ENCODE results near the gene LGR4. TPM values are rescaled to one million over a fixed set of nuclear protein-coding genes. Genes with fewer than 3 reads are reported as not detected.

Gene LGR4
- total and polyA plus RNA-seq, 2 of the 13 experiments (the other 11 are each of a cell fraction or from before 2014, with no cell fraction given) = 42.1 to 68.7 TPM

DNA sequence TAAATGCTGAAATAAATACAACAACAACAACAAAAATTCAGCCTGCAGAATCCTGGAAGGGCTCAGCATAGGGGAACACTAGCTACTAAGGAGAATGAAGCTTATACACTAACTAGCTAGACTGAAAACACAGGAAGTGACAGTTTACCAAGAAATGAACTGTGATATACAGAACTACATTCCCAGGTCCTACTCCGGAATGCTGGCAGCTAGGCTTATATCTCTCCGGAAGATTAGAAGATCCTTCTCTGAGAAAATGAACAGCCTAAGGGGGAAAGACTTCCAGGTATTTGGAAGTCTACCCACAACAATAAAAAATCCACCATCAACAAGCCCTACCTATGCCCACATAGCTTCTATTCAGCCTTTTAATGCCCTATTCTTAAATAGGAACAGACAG, 140.6 kb downstream of the LGR4 start (continued):
- TF ChIP-seq GABPA (IDR thresholded peaks at IDR 0.05; ENCODE audit: low read depth, low read length) (no peak), GABPA (CRISPR knock-in tag; IDR thresholded peaks at IDR 0.05; ENCODE audit: low read depth) (peak; percentile 19; the same call in 1 of the 2 replicates)

DNA sequence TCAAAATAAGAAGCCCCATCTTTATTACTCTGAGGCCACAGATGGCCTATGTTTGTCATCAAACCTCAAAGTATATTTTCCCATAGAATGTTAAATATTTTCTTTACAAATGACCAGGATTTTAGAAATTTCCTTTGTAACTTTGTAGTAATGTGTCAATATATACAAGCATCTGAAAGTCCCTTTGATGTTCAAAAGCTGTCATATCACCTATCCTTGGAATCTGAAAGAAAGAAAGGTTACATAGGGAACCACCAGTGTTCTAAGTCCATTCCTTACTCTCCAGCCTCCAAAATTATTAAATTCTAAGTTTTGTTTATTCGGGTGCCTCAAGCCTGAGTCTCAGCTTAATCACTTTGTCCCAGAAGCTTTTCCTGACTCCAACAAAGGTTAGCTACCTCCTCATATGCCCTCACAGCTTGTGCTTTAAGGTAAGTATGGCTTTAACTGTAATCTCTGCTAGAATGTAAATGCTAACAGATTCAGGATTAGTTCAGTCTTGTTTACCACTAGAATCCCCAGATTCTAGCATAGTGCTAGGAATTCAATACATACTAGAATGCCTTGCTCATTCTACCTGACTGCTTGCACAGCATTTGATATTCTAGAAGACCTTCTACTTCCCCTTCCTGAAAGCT, 141.8 kb downstream of the LGR4 start:
- peak overlapping the region in 1 of 3 experiments; percentile 1; a peak in 2 of 6 replicates for H3K4me3 ChIP-seq (replicated peaks in 1 of 3; ENCODE audit: insufficient read depth in 1 of 3, low read depth in 2 of 3, low read length in 3 of 3)
- peak overlapping the region; percentile 9; the same call in 1 of the 2 replicates for H3K9ac ChIP-seq (ENCODE audit: insufficient read depth, low read depth, low read length)
- no peaks in the 10 kb centered on the region for H4K20me1 ChIP-seq (ENCODE audit: insufficient read depth, low read length)
- in situ Hi-C loops (cut with HindIII; ENCODE audit: extremely low pct_ligation_motif_present, low pct_unique_long_range_greater_than_20kb) = no loop called here
- H3K4me2 ChIP-seq (ENCODE audit: low read depth, low read length) = peak overlapping the region; percentile 50
- H2AFZ ChIP-seq (ENCODE audit: low read length) = no peak overlapping the region
- POLR2A ChIA-PET = interaction anchor here (0.9 to 1.8 kb wide), 5 partner anchors 9 to 142 kb away, joined by 3 to 10 read pairs (median 3); partner anchors contain the start of genes CCDC34 and LGR4
- H3K36me3 ChIP-seq (replicated peaks in 1 of 2; ENCODE audit: control insufficient read depth in 1 of 2, insufficient read depth in 2 of 2, low read length in 2 of 2) = no peaks in the 10 kb centered on the region
- CTCF ChIA-PET (ENCODE audit: low intra/inter-chr PET ratio, low total read pairs) = no interaction called here
- no peaks in the 10 kb centered on the region for H3K27me3 ChIP-seq (ENCODE audit: control insufficient read depth in 1 of 2, insufficient read depth in 2 of 2, low read length in 2 of 2)
- FAIRE-seq (no peak), ATAC-seq (peak; percentile 85), DNase-seq (ENCODE audit: low spot score) (peak; percentile 84)
- H3K27ac ChIP-seq (ENCODE audit: extremely low read length, insufficient read depth, low read length) = peak overlapping the region; percentile 78
- intact Hi-C loops (cut with micrococcal nuclease; ENCODE audit: unreplicated experiment) = loop anchor here (2.0 kb wide), 1 partner anchor 56 kb away; no protein-coding TSS in a partner anchor
- H3K9me3 ChIP-seq (ENCODE audit: low read length) = no peaks in the 10 kb centered on the region
- peaks cover 81% of the 10 kb centered on the region for H3K4me1 ChIP-seq (ENCODE audit: insufficient read depth, low read length)
- WGBS (ENCODE audit: low lambda C conversion rate) = 6% methylated on average over 1 of the region's 1 CpG
- no TSS peak for BruUV-seq (replicated peaks)
- H3K79me2 ChIP-seq (ENCODE audit: insufficient read depth, low read length) = no peaks in the 10 kb centered on the region
- TF ChIP-seq HDAC2 (CRISPR knock-in tag; IDR thresholded peaks at IDR 0.05) (peak; percentile 55), ZNF83 (CRISPR knock-in tag; IDR thresholded peaks at IDR 0.05; ENCODE audit: borderline replicate concordance) (no peak), GATAD1 (CRISPR knock-in tag; IDR thresholded peaks at IDR 0.05) (no peak), DPF2 (CRISPR knock-in tag; IDR thresholded peaks at IDR 0.05; ENCODE audit: borderline replicate concordance, low read depth) (peak; percentile 36; the same call in 1 of the 2 replicates), SKI (IDR thresholded peaks at IDR 0.05; ENCODE audit: partially characterized antibody) (no peak), SUZ12 (IDR thresholded peaks at IDR 0.05; ENCODE audit: low read depth, low read length) (no peak), CHCHD3 (CRISPR knock-in tag; IDR thresholded peaks at IDR 0.05) (no peak), ZNF841 (CRISPR knock-in tag; IDR thresholded peaks at IDR 0.05; ENCODE audit: borderline replicate concordance) (no peak), SOX6 (IDR thresholded peaks at IDR 0.05) (no peak), SOX6 (CRISPR knock-in tag; IDR thresholded peaks at IDR 0.05) (peak; percentile 73; the same call in 1 of the 2 replicates), NR3C1 (CRISPR knock-in tag; IDR thresholded peaks at IDR 0.05) (no peak)
- TF ChIP-seq, protein P1, sequence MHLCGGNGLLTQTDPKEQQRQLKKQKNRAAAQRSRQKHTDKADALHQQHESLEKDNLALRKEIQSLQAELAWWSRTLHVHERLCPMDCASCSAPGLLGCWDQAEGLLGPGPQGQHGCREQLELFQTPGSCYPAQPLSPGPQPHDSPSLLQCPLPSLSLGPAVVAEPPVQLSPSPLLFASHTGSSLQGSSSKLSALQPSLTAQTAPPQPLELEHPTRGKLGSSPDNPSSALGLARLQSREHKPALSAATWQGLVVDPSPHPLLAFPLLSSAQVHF (CRISPR knock-in tag; IDR thresholded peaks at IDR 0.05) = no peak
- TF ChIP-seq, protein P2, sequence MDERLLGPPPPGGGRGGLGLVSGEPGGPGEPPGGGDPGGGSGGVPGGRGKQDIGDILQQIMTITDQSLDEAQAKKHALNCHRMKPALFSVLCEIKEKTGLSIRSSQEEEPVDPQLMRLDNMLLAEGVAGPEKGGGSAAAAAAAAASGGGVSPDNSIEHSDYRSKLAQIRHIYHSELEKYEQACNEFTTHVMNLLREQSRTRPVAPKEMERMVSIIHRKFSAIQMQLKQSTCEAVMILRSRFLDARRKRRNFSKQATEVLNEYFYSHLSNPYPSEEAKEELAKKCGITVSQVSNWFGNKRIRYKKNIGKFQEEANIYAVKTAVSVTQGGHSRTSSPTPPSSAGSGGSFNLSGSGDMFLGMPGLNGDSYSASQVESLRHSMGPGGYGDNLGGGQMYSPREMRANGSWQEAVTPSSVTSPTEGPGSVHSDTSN (CRISPR knock-in tag; IDR thresholded peaks at IDR 0.05) = no peak
- TF ChIP-seq, protein P3, sequence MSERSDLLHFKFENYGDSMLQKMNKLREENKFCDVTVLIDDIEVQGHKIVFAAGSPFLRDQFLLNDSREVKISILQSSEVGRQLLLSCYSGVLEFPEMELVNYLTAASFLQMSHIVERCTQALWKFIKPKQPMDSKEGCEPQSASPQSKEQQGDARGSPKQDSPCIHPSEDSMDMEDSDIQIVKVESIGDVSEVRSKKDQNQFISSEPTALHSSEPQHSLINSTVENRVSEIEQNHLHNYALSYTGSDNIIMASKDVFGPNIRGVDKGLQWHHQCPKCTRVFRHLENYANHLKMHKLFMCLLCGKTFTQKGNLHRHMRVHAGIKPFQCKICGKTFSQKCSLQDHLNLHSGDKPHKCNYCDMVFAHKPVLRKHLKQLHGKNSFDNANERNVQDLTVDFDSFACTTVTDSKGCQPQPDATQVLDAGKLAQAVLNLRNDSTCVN (CRISPR knock-in tag; IDR thresholded peaks at IDR 0.05; ENCODE audit: borderline replicate concordance) = peak; percentile 61; the same call in 1 of the 2 replicates
- TF ChIP-seq, protein P4, sequence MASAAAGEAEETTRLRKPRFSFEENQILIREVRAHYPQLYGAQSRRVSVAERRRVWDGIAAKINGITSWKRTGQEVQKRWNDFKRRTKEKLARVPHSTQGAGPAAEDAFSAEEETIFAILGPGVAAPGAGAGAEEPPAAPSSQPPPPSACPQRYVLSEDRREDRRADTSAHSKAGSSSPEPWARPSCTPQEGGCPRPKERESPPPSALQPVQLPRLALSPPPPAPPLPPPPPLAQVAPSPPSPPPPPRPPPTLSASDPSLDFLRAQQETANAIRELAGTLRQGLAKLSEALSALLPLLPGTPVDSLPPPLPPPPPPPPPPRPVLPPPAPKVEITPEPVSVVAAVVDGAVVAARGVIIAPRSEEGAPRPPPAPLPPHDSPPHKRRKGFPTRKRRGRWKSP (CRISPR knock-in tag; IDR thresholded peaks at IDR 0.05) = no peak
- TF ChIP-seq, protein P5, sequence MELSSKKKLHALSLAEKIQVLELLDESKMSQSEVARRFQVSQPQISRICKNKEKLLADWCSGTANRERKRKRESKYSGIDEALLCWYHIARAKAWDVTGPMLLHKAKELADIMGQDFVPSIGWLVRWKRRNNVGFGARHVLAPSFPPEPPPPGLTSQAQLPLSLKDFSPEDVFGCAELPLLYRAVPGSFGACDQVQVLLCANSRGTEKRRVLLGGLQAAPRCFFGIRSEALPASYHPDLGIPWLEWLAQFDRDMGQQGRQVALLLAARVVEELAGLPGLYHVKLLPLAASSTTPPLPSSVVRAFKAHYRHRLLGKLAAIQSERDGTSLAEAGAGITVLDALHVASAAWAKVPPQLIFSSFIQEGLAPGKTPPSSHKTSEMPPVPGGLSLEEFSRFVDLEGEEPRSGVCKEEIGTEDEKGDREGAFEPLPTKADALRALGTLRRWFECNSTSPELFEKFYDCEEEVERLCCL (CRISPR knock-in tag; IDR thresholded peaks at IDR 0.05; ENCODE audit: borderline replicate concordance) = no peak

Measured in HepG2 (cell line).